GM18517 (cell line): Measurements from ENCODE around the gene YAE1.
A peak's percentile ranks its signal among the peaks of the same experiment; 100 is the strongest.

ENCODE experiments used
- ATAC-seq: cut with Tn5 transposase; IDR thresholded peaks from one replicate; pipeline ENCODE4 v1.9.1; 2021; ENCODE audit warnings: mild to moderate bottlenecking, moderate library complexity; ENCODE audit not compliant: unreplicated experiment

YAE1 gene

DNA sequence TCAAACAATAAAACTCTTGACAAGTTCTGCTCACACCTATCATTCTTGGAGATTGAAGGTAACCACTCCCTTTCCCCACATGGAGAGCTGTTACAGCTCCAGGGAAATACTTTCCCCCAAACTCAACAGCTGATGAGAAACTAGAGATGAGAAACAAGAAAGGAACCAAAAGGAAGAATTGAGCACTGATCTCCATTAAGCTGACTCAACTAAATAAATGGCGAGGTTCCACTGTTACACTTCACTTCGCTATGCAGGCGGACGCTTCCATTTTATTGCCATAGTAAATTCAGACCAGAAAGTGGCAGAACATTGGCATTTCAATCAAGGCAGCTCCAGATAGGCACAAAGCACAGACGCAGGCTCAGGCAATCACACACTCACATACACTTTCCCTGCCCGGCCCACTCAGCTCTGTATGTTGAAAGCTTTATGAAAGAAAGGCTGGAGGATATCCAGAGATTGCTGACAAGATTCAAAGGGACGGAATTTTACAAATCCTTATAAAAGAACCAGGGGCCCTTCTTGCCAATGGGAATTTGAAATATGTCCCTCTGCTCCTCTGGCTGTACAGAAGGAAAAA, 11.5 kb upstream of the YAE1 start:
- ATAC-seq = no peak

DNA sequence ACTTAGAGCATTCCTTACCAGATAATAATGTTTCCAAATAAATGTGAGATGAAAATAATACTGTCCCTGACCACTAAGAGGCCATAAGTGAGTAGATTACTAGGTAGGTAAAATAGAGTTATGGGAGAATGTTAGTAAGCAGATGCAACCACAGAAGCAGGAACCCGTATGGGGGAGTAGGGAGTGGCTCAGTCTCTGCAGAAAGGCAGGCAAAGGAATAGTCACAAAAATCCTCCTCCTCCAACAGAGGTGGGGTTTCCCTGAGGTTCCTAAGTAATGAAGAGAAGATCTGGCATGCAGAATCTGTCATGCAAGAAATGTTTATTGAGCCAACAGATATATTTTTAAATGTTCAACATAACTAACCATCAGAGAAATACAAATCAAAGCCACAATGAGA, 9.0 kb upstream of the YAE1 start:
- no peak for ATAC-seq

GRCh38 chr7:39557911-39558310, 8.3 kb upstream of the YAE1 start:
- no peak for ATAC-seq

GRCh38 chr7:39560408-39560807, 5.8 kb upstream of the YAE1 start:
- no peak for ATAC-seq

GRCh38 chr7:39560997-39561396, 5.2 kb upstream of the YAE1 start:
- ATAC-seq = no peak

DNA sequence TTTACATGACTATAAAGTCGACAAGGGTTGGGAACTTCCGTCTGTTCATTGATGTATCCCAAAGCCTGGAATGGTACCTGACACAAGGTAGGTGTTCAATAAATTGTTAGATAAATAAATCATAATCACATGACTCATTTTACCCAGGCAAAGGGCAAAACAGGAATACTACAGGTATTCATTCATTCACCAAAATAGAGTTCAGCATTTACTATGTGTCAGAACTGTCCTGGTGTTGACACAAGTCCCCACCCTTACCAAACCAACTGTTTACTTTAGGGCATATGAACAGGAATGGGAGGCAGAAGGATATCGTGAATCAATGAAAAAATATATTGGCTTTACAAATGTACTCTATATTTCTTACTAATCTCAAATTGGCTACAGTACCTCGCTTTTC, 666 bp upstream of the YAE1 start:
- ATAC-seq = no peak

DNA sequence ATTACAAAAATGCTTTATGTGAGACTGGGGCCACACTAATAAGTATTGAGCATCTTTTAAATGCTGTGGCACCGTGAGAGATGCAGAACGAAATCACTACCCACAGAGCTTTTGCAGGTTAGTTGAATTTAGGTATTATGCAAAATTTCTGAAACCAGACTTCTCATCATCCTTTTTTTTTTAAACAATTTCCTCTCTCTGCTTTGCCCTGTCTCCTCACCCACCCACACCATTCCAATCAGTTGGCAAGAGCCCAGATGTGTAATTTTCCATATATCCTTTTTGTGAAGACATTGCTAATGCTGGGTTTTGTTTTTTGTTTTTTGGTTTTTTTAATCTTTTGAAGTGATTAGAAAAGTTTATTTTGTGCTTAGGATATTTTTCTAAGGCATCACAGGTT, 1.1 kb downstream of the YAE1 start:
- no peak for ATAC-seq

GRCh38 chr7:39574673-39575349, 8.6 kb downstream of the YAE1 start:
- no peak for ATAC-seq

GRCh38 chr7:39577229-39577874, 11.1 kb downstream of the YAE1 start:
- no peak for ATAC-seq

DNA sequence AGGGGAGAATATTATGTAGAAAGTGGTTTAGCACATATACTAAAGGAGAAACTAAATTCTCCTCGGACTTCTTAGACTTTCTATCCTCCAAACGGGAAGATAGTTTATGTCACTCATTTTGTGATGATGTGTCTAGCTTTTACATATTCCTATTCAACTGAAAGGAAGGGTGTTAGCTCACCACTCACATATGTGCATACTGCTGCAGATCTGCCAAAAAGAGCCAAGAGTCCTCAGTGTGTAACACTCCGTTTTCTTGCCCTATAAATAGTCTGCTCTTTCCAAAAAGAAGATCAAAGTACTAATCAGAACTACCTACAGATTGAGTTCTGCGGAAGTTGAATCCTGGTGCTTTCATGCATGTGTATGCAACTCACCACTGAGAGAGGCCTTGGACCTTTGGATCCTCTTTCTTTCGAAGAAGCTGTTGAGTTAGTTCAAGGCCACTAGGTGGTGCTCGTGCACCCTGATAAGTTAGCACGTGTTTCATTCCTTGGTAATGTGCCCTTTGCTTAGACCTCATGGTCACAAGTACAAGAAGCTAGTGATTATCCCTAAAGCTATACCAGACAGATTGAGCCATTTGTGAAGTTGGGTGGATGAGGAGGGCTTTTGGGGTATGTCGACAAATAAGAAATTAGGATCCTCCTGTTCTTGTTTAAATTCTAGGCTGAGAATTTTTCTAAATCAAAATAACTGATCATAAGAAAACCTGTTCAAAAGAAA, 14.1 kb downstream of the YAE1 start:
- peak; percentile 92 for ATAC-seq

DNA sequence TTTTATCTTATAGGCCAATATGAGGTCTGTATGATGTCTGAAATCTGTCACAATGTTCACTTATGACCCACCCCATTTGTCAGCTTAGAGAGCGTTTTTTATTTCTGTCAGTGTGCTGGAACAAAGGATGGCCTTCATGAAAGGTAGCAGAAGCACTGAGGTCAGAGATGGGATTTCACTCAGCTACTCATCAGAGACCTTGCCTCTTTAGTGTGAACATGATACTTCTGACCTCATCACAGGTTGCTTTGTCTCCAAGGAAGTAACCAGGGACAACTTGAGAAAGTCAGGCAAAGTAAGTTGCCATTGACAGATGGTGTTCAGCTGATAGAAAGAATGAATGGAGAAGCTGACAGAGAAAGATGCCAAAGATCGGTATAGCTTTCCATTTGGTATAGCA, 16.3 kb downstream of the YAE1 start:
- ATAC-seq = no peak

- no peak for ATAC-seq
Measured at GRCh38 chr7:39583539-39583938, 17.3 kb downstream of the YAE1 start.

DNA sequence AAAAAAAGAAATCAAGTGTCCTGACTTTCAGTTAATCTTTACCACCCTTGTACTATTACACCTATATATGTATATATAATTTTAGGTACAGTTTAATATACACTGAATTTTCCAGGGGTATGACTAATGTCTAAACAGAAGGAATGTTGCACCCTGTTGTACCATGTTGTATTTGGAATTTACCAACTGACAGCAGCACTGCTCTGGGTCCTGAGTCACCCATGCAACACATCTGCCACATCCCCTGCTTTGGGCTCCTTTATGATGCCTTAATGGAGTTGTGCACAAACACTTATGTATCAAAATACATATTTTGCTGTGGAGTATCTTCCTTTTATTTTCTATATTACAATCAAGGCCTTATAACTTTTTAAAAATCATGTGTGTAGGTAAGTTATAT, 21.2 kb downstream of the YAE1 start:
- ATAC-seq = no peak

DNA sequence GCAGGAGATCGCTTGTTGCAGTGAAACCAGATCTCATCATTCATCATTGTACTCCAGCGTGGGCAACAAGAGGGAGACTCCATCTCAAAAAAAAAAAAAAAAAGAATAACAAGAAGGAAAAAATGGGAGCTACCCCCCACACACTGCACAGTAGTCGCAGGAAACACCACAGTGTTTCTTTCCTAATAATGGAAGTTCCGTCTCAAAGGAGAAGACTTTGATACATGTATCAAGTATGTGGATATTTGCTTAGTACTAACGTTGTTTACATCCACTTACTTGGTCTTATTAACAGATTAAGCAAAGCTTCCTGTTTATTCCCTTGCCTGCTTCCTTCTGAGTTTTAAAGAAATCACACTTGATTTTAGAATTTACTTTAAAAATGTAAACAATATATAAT, 22.2 kb downstream of the YAE1 start:
- ATAC-seq = no peak

- peak; percentile 91 for ATAC-seq
Measured at GRCh38 chr7:39589323-39590111, 23.3 kb downstream of the YAE1 start.

GRCh38 chr7:39592586-39592985, 26.4 kb downstream of the YAE1 start:
- no peak for ATAC-seq

- ATAC-seq = no peak
Measured at GRCh38 chr7:39594988-39595620, 28.9 kb downstream of the YAE1 start.

- no peak for ATAC-seq
Measured at GRCh38 chr7:39602351-39602750, 36.1 kb downstream of the YAE1 start.

- no peak for ATAC-seq
Measured at GRCh38 chr7:39603924-39604323, 37.7 kb downstream of the YAE1 start.

GRCh38 chr7:39605087-39605486, 38.9 kb downstream of the YAE1 start:
- ATAC-seq = peak; percentile 70

DNA sequence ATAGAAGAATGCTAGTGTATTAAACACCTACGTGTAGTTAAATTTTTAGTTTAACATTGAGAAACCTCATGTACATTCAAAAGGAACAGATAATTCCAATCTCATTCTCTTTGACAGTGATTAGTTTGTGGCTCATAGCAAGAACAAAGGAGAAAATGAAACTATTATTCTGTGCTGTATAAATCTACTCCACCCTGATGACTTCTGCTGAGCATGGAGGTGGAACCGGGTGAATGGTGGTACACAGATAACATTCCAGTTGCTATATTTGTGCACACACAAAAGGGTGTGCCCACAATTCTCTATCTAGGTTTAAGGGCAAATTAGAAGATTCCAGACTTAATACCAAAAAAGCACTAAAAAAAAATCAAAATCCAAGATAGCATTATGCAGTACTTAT, 40.1 kb downstream of the YAE1 start:
- ATAC-seq = no peak
